A549 (cell line): ENCODE data around the gene EMILIN1. TPM values are rescaled to one million over a fixed set of nuclear protein-coding genes. Genes with fewer than 3 reads are reported as not detected.
A peak's percentile ranks its signal among the peaks of the same experiment; 100 is the strongest.

ENCODE experiments used
- ATOH8 ChIP-seq: fragments of 250-450 bp; sonication (Bioruptor Pico); IDR thresholded peaks from 2 replicates; pipeline ENCODE4 v1.5.0; 2020; ENCODE audit warnings: low read depth, mild to moderate bottlenecking, moderate library complexity
- BCL3 ChIP-seq: fragments of >200 bp; sonication (Bioruptor Twin); formaldehyde crosslinking; IDR thresholded peaks from 3 replicates; pipeline ENCODE4 v1.6.1; 2016
- BHLHE40 ChIP-seq: IDR thresholded peaks from 2 replicates; pipeline ENCODE4 v1.6.1; 2012; ENCODE audit warnings: low read depth, low read length, inconsistent platforms
- CBX8 ChIP-seq: fragments of 200-600 bp; sonication (generic); IDR thresholded peaks from 2 replicates; pipeline ENCODE4 v1.6.1; 2016
- CHD2 ChIP-seq: fragments of 150-350 bp; IDR thresholded peaks from 2 replicates; pipeline ENCODE4 v1.6.1; 2014; ENCODE audit warnings: low read length; ENCODE audit not compliant: partially characterized antibody
- ELK1 ChIP-seq: fragments of 150-350 bp; IDR thresholded peaks from 2 replicates; pipeline ENCODE4 v1.6.1; 2014; ENCODE audit warnings: low read depth, mild to moderate bottlenecking, low read length
- EP300 ChIP-seq, 2 experiments: fragments of >200 bp; sonication (Bioruptor Twin); formaldehyde crosslinking; IDR thresholded peaks; 2 replicates in 1 of 2; 3 replicates in 1 of 2; pipeline ENCODE4 v1.6.1; 2016 to 2017
- ESRRA ChIP-seq: fragments of 150-350 bp; IDR thresholded peaks from 2 replicates; pipeline ENCODE4 v1.6.1; 2014; ENCODE audit warnings: mild to moderate bottlenecking, low read length, borderline replicate concordance
- FOSL2 ChIP-seq, 2 experiments: fragments of 450-650 bp in 1 of 2; fragments of >200 bp in 1 of 2; sonication (Bioruptor Twin) in 1 of 2; formaldehyde crosslinking; IDR thresholded peaks; 2 replicates each; pipeline versions ENCODE4 v1.5.0 to v1.6.1; 2016 to 2020; ENCODE audit warnings: mild to moderate bottlenecking in 1 of 2, moderate library complexity in 1 of 2
- FOXS1 ChIP-seq: fragments of 250-450 bp; sonication (Bioruptor Pico); IDR thresholded peaks from 2 replicates; pipeline ENCODE4 v1.5.0; 2020; ENCODE audit warnings: mild to moderate bottlenecking, moderate library complexity
- HDAC2 ChIP-seq: fragments of 200-600 bp; sonication (generic); IDR thresholded peaks from 2 replicates; pipeline ENCODE4 v1.6.1; 2016
- HES2 ChIP-seq: fragments of >200 bp; sonication (Bioruptor Twin); formaldehyde crosslinking; IDR thresholded peaks from 2 replicates; pipeline ENCODE4 v1.6.1; 2016
- HEYL ChIP-seq: fragments of 250-450 bp; sonication (Bioruptor Pico); IDR thresholded peaks from 2 replicates; pipeline ENCODE4 v1.8.0; 2021; ENCODE audit warnings: mild to moderate bottlenecking, moderate library complexity
- HOXA7 ChIP-seq: fragments of 250-450 bp; sonication (Bioruptor Pico); IDR thresholded peaks from 2 replicates; pipeline ENCODE4 v1.5.0; 2020; ENCODE audit warnings: mild to moderate bottlenecking, moderate library complexity
- JUNB ChIP-seq: fragments of >200 bp; sonication (Bioruptor Twin); formaldehyde crosslinking; IDR thresholded peaks from 2 replicates; pipeline ENCODE4 v1.6.1; 2016
- MAFK ChIP-seq: fragments of 450-650 bp; IDR thresholded peaks from 2 replicates; pipeline ENCODE4 v1.6.1; 2014; ENCODE audit not compliant: partially characterized antibody
- MAX ChIP-seq: IDR thresholded peaks from 2 replicates; pipeline ENCODE4 v1.6.1; 2012
- MAZ ChIP-seq: fragments of 150-350 bp; IDR thresholded peaks from 2 replicates; pipeline ENCODE4 v1.6.1; 2014; ENCODE audit warnings: antibody characterized with exemption, low read depth, low read length, borderline replicate concordance
- MYC ChIP-seq: IDR thresholded peaks from 2 replicates; pipeline ENCODE4 v1.6.1; 2012; ENCODE audit warnings: mild to moderate bottlenecking, inconsistent platforms, low read length, improper control_type of control experiment, borderline replicate concordance
- NPAS2 ChIP-seq: fragments of 250-450 bp; sonication (Bioruptor Pico); IDR thresholded peaks from 2 replicates; pipeline ENCODE4 v1.8.0; 2022; ENCODE audit warnings: mild to moderate bottlenecking, moderate library complexity, borderline replicate concordance
- NR3C1 ChIP-seq: fragments of >200 bp; sonication (Bioruptor Twin); formaldehyde crosslinking; IDR thresholded peaks from 3 replicates; pipeline ENCODE4 v1.6.1; 2017
- PBX3 ChIP-seq: IDR thresholded peaks from 2 replicates; pipeline ENCODE4 v1.6.1; 2012
- PHF8 ChIP-seq: fragments of 200-600 bp; sonication (generic); IDR thresholded peaks from 2 replicates; pipeline ENCODE4 v1.6.1; 2016; ENCODE audit warnings: low read depth, mild to moderate bottlenecking, antibody characterized with exemption, moderate library complexity, borderline replicate concordance
- POLR2A ChIP-seq: IDR thresholded peaks from 2 replicates; pipeline ENCODE4 v1.6.1; 2012; ENCODE audit warnings: mild to moderate bottlenecking, low read length
- POLR2AphosphoS2 ChIP-seq: conservative IDR thresholded peaks from 2 replicates; pipeline ENCODE4 v1.6.1; 2012; ENCODE audit warnings: low read length, improper control_type of control experiment, inconsistent platforms
- RAD21 ChIP-seq, 2 experiments: fragments of >200 bp in 1 of 2; sonication (Bioruptor Twin) in 1 of 2; formaldehyde crosslinking in 1 of 2; IDR thresholded peaks in 1 of 2; conservative IDR thresholded peaks in 1 of 2; 2 replicates in 1 of 2; 3 replicates in 1 of 2; pipeline ENCODE4 v1.6.1; 2012 to 2018; ENCODE audit warnings: inconsistent platforms in 1 of 2
- RARB ChIP-seq: fragments of 250-450 bp; sonication (Bioruptor Pico); IDR thresholded peaks from 2 replicates; pipeline ENCODE4 v1.8.0; 2021; ENCODE audit warnings: mild to moderate bottlenecking, moderate library complexity
- RCOR1 ChIP-seq: fragments of 150-350 bp; IDR thresholded peaks from 2 replicates; pipeline ENCODE4 v1.6.1; 2014; ENCODE audit warnings: antibody characterized with exemption, low read length, low read depth
- REST ChIP-seq: fragments of 200-600 bp; sonication (generic); IDR thresholded peaks from 2 replicates; pipeline ENCODE4 v1.6.1; 2016; ENCODE audit warnings: antibody characterized with exemption, mild to moderate bottlenecking, moderate library complexity
- RFX5 ChIP-seq: fragments of 450-650 bp; IDR thresholded peaks from 2 replicates; pipeline ENCODE4 v1.7.1; 2014; ENCODE audit warnings: antibody characterized with exemption, mild to moderate bottlenecking, moderate library complexity
- SMC3 ChIP-seq: fragments of >200 bp; sonication (Bioruptor Twin); formaldehyde crosslinking; IDR thresholded peaks from 3 replicates; pipeline ENCODE4 v1.6.1; 2018; ENCODE audit warnings: inconsistent platforms
- TP53 ChIP-seq: fragments of 250-450 bp; sonication (Bioruptor Pico); IDR thresholded peaks from 2 replicates; pipeline ENCODE4 v1.5.0; 2021; ENCODE audit warnings: mild to moderate bottlenecking, moderate library complexity
- ZC3H11A ChIP-seq: fragments of 450-650 bp; IDR thresholded peaks from 2 replicates; pipeline ENCODE4 v1.6.1; 2014; ENCODE audit warnings: antibody characterized with exemption, mild to moderate bottlenecking
- ZFP36 ChIP-seq: fragments of 450-650 bp; IDR thresholded peaks from 2 replicates; pipeline ENCODE4 v1.6.1; 2014; ENCODE audit warnings: borderline replicate concordance; ENCODE audit not compliant: partially characterized antibody
- ZNF302 ChIP-seq: fragments of 250-450 bp; sonication (Bioruptor Pico); IDR thresholded peaks from 2 replicates; pipeline ENCODE4 v1.9.0; 2021; ENCODE audit warnings: inconsistent platforms, mild to moderate bottlenecking, moderate library complexity
- ZSCAN20 ChIP-seq: fragments of 250-450 bp; sonication (Bioruptor Pico); IDR thresholded peaks from 2 replicates; pipeline ENCODE4 v1.8.0; 2022; ENCODE audit warnings: mild to moderate bottlenecking, moderate library complexity
- polyA plus RNA-seq, 4 experiments: library from polyadenylated mRNA; depleted of rRNA in 3 of 4; stranded (reverse); fragments of >200 nt; fragmentation: RNase III in 1 of 4; extraction: RNeasy Plus Mini Kit Qiagen cat#74134 plus additional on column Dnase treatment in 1 of 4; gene quantifications; 2 replicates in 3 of 4; 3 replicates in 1 of 4; pipeline ENCODE4 v1.2.3, GENCODE V29; 2011 to 2017

Gene EMILIN1
- polyA plus RNA-seq, 2 of the 4 experiments (the other 2 are of a cell fraction) = 0.13 to 0.49 TPM

GRCh38 chr2:27050281-27050995 lies 28.0 kb upstream of the EMILIN1 start (continued):
- TF ChIP-seq HES2 = no peak
- TF ChIP-seq POLR2AphosphoS2 = no peak; the same call in 1 of the 2 replicates
- no peak for TF ChIP-seq ESRRA
- TF ChIP-seq ZSCAN20 (CRISPR knock-in tag) = no peak
- TF ChIP-seq NR3C1 = no peak
- TF ChIP-seq MAZ = peak; percentile 33; the same call in 1 of the 2 replicates
- TF ChIP-seq ATOH8 = no peak
- no peak for TF ChIP-seq ZC3H11A
- no peak for TF ChIP-seq ELK1
- TF ChIP-seq TP53 (CRISPR knock-in tag) = peak; percentile 94
- no peak for TF ChIP-seq BHLHE40
- TF ChIP-seq POLR2A = peak; percentile 97
- no peak; the same call in 1 of the 2 replicates for TF ChIP-seq REST
- no peak for TF ChIP-seq BCL3
- TF ChIP-seq FOXS1 (CRISPR knock-in tag) = no peak
- TF ChIP-seq NPAS2 (CRISPR knock-in tag) = no peak
- no peak for TF ChIP-seq RFX5
- TF ChIP-seq PBX3 = no peak; the same call in 1 of the 2 replicates
- no peak; the same call in 1 of the 2 replicates for TF ChIP-seq MYC
- no peak for TF ChIP-seq PHF8
- no peak; the same call in 1 of the 2 replicates for TF ChIP-seq RARB (CRISPR knock-in tag)
- 0 out of 2 replicates have a peak, but pooled peaks have one; percentile 29 for TF ChIP-seq HDAC2
- no peak for TF ChIP-seq HOXA7
- TF ChIP-seq MAFK = peak; percentile 22
- TF ChIP-seq HEYL (CRISPR knock-in tag) = no peak
- TF ChIP-seq JUNB = no peak
- peak; percentile 15; the same call in 2 of the 3 replicates for TF ChIP-seq SMC3
- TF ChIP-seq ZFP36 = no peak
- no peak for TF ChIP-seq CHD2
- peak; percentile 57 for TF ChIP-seq MAX
- TF ChIP-seq FOSL2 (IDR thresholded peaks at IDR 0.05) = no peak
- peak; percentile 36 for TF ChIP-seq FOSL2 (CRISPR knock-in tag; IDR thresholded peaks at IDR 0.05)
- no peak for TF ChIP-seq CBX8
- no peak for TF ChIP-seq EP300 (IDR thresholded peaks at IDR 0.05)
- TF ChIP-seq RAD21 (conservative IDR thresholded peaks at IDR 0.05 in 1 of 2, IDR thresholded peaks at IDR 0.05 in 1 of 2) = no peak
- TF ChIP-seq ZNF302 (CRISPR knock-in tag) = no peak
- TF ChIP-seq RCOR1 = no peak
